D721Med (cell line): ENCODE measurements around the gene LYPLAL1.

Experiments used
- DNase-seq: peaks from one replicate; pipeline ENCODE4 v3.0.0; 2011; ENCODE audit warnings: low spot score; ENCODE audit not compliant: insufficient read length
- FAIRE-seq: peaks from 2 replicates; lab custom pipeline; 2011; peaks lifted over from hg19 to GRCh38; lab: Jason Lieb, UNC
- CTCF ChIP-seq: IDR thresholded peaks from 2 replicates; pipeline ENCODE4 v1.5.1; 2012; ENCODE audit warnings: mild to moderate bottlenecking, control low read depth; ENCODE audit not compliant: insufficient read depth; ENCODE audit errors: missing control alignments

Gene LYPLAL1

GRCh38 chr1:219257751-219258150 lies 84.1 kb downstream of the LYPLAL1 start:
- TF ChIP-seq CTCF, result no peak
- no peak for FAIRE-seq
- DNase-seq, result no peak

- no peak for FAIRE-seq
- no peak for TF ChIP-seq CTCF
- no peak for DNase-seq
Observed at GRCh38 chr1:219261454-219261853, 87.8 kb downstream of the LYPLAL1 start.
